ENCODE measurements around the gene SEMA3A.

GRCh38 chr7:84017651-84018050, 176.9 kb downstream of the SEMA3A start:
- no peak for TF ChIP-seq CTCF (IDR thresholded peaks at IDR 0.05; ENCODE audit: poor library complexity, severe bottlenecking)
- TF ChIP-seq RAD21 (conservative IDR thresholded peaks at IDR 0.05), result no peak
- TF ChIP-seq REST (IDR thresholded peaks at IDR 0.05; ENCODE audit: borderline replicate concordance), result no peak
- TF ChIP-seq POLR2AphosphoS5 (IDR thresholded peaks at IDR 0.05), result no peak
- TF ChIP-seq MXI1 (conservative IDR thresholded peaks at IDR 0.05; ENCODE audit: poor library complexity, severe bottlenecking), result no peak

Measured in neural cell (in vitro differentiated cells).